NCI-H526 (cell line): ENCODE data around the gene FOXQ1.
A peak's percentile ranks its signal among the peaks of the same experiment; 100 is the strongest.
"Not testable (repeated sequence)": the region's sequence is repeated elsewhere in the genome, so short reads cannot be mapped to it uniquely, and the experiment has no call there.

Source experiments
- DNase-seq, 2 experiments: peaks; one replicate each; lab custom pipeline; 2025; lab: John Stamatoyannopoulos, UW

The FOXQ1 gene

GRCh38 chr6:1291381-1291780 is 20.5 kb upstream of the FOXQ1 start:
- no peak for DNase-seq

- no peak for DNase-seq
Measured at GRCh38 chr6:1295420-1295819, 16.5 kb upstream of the FOXQ1 start.

- DNase-seq = no peak
Measured at GRCh38 chr6:1296079-1296478, 15.8 kb upstream of the FOXQ1 start.

GRCh38 chr6:1296542-1296941 is 15.4 kb upstream of the FOXQ1 start:
- no peak for DNase-seq

- no peak for DNase-seq
Measured at GRCh38 chr6:1297746-1298145, 14.2 kb upstream of the FOXQ1 start.

DNA sequence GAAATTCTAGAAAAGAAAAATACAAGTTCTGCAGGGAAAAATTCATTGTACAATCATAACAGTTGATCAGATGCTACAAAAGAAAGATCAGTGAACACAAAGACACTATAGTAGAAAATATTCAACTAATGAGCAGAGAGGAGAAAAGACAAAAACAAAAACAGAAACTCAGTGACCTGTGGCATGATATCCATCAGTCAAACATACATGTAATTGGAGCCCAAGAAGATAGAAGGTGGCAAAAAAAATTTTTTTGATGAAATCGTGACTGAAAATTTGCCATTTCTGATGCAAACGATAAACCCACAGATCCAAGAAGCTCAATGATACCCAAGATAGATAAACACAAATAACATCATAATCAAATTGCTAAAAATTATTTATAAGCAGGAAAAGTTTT is 13.1 kb upstream of the FOXQ1 start:
- no peak for DNase-seq

DNA sequence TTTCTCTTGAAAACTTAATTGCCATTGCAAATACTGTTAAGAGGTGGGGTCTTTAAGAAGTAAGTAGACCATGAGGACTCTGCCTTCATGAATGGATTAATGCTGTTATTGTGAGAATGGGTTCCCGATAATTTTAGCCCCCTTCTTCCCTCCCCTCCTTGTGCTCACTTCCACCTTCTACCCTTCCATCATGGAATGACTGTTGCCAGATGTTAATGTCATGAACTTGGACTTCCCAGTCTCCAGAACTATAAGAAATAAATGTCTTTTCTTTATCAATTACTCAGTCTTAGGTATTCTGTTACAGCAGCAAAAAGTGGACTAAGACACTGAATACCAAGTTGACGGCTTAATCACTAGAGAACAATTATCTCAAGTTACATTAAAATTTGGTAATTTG is 5.8 kb upstream of the FOXQ1 start:
- DNase-seq = no peak

DNA sequence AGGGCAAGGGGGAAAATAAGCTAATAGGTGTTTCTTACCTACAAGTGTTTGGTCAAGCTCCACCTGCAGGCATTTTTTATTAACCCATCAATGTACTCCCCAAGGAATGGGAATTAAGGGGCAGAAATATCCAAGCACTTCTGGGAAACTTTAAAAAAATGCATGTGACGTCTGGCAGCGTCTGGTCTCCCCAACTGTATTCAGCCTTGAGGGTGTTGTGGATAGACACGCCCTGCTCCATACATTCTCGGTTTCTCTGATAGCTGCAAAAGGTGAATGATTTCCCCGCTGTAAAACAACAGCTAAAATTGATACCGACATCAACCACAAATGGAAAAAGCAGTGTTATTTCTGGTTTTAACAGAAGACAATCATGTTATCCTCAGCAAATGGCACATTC is 2.5 kb upstream of the FOXQ1 start:
- no peak for DNase-seq

DNA sequence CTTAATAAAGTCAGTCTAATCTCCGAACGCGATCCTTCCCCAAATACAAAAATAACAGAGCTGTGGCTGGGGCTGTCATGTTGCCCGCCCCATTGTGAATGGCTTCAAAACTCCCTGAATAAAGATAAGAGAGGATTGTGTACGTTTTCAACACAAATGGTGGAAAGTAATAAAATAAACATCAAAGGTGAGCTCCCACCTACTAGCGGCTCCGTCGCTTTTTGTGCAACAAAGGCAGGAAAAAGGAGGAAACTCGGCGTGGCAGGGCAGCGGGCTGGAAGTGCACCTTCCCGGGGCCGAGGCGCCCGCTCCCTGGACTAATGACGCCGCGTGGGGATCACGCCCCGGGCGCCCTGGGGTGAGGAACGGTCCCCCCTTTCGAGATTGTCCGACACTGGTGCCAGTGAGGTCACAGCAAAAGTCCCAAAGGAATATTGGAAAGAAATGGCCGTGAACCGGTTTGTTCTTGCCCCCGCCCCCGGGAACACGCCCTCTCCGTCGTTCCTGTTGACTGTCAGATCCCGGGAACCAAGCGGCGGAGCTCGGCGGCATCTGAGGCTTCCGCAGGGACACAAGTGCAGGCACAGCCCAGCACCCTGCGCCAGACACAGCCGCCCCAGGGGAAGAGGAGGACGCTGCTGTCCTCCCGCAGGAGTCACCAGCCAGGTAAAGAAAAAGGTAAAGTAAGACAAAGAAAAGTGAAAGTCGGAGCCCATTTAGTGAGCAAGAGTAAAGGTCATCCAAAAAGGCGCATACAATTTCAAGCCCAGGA is 1.1 kb upstream of the FOXQ1 start:
- DNase-seq = peak in 1 of 2 experiments; percentile 31

DNA sequence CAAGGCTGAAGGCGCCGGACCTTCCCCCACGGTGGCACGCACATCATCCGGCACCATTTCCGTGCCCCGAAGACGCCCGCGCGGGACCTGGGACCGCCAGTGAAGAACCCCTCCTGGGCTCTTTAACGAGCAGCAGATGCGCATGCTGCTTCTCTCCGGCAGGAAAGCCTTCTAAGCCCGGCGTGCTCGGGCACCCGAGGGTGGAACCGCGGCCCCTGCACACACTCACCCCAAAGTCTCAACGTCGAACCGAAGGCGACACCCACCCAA is 240 bp downstream of the FOXQ1 start:
- DNase-seq = peak in 1 of 2 experiments; percentile 36

DNA sequence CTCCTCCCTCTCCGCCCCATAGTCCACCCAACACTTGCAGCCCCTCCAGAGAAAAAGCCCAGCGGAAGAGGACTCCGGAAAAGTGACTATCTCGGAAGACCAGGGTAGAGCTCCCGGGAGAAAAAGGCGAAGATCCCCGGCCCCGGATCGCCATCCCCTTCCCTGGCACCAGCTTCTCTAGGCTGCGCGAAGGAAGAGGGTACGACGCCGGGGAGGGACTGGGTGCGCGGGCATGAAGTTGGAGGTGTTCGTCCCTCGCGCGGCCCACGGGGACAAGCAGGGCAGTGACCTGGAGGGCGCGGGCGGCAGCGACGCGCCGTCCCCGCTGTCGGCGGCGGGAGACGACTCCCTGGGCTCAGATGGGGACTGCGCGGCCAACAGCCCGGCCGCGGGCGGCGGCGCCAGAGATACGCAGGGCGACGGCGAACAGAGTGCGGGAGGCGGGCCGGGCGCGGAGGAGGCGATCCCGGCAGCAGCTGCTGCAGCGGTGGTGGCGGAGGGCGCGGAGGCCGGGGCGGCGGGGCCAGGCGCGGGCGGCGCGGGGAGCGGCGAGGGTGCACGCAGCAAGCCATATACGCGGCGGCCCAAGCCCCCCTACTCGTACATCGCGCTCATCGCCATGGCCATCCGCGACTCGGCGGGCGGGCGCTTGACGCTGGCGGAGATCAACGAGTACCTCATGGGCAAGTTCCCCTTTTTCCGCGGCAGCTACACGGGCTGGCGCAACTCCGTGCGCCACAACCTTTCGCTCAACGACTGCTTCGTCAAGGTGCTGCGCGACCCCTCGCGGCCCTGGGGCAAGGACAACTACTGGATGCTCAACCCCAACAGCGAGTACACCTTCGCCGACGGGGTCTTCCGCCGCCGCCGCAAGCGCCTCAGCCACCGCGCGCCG is 822 bp downstream of the FOXQ1 start:
- DNase-seq = peak in 1 of 2 experiments; percentile 33

DNA sequence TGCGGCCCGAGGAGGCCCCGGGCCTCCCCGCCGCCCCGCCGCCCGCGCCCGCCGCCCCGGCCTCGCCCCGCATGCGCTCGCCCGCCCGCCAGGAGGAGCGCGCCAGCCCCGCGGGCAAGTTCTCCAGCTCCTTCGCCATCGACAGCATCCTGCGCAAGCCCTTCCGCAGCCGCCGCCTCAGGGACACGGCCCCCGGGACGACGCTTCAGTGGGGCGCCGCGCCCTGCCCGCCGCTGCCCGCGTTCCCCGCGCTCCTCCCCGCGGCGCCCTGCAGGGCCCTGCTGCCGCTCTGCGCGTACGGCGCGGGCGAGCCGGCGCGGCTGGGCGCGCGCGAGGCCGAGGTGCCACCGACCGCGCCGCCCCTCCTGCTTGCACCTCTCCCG is 1.5 kb downstream of the FOXQ1 start:
- no peak for DNase-seq

- peak in 1 of 2 experiments; percentile 68 for DNase-seq
Measured at GRCh38 chr6:1313767-1314503, 2.0 kb downstream of the FOXQ1 start.

DNA sequence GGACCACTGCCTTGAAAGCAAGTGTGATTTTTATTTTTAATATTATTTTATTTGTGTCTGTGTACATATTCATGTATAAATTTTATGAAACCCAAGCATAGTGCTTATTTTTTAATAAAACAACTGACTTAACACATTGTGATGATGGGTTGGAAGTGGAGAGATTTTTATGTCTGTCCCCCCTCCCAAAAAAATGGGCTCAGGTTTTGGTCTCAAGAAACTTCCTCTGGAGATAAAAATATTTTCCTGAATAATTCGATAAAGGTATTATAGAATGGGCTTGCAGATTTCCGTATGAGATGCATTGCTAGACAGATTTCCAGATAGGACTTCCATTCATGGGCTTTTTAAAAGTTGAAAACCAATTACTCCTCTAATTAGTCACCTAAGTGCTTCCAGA is 2.7 kb downstream of the FOXQ1 start:
- no peak for DNase-seq

DNA sequence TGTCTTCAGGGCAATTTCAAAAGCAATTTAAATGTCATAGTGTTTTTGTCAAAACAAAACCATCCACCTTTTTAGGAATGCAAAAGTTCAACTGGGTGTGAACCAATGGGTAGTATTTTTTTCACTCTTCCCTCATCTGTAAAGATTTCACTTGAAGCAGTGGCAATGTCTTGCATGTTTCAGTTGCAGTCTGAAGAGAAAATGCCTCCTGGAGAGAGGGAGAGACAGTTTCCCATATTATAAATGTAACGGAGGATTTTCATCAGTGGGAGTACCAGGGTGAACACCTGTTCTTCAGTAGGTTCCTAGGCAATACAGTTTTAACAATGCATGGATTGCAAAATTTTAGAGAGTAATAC is 3.3 kb downstream of the FOXQ1 start:
- no peak for DNase-seq

- no peak for DNase-seq
Measured at GRCh38 chr6:1315560-1316386, 3.9 kb downstream of the FOXQ1 start.

DNA sequence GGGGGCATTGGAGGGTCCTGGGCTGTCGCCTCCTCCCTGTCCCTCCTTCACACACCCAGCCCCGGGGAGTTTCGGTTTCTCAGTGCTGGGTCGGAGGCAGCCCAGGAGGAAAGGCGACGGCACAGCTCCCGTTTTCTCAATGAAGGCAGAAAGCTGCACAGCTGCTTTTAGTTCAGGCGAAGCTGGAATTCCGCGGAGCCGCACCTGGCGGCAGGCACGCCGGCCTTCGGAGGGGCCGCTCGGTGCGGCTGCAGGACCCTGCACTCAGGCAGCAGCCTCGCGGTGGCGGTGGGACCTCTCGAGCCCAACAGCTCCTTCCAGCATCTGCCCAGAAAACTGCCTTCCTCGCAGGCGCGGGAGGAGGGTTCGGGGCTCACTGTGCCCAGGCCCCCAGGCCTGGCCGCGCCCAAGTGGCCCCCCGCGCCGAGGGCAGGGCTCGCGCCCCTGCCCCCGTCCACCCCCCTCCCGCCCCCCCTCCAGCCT is 4.6 kb downstream of the FOXQ1 start:
- peak in 1 of 2 experiments; percentile 66 for DNase-seq

- DNase-seq = no peak
Measured at GRCh38 chr6:1317302-1317815, 5.5 kb downstream of the FOXQ1 start.

DNA sequence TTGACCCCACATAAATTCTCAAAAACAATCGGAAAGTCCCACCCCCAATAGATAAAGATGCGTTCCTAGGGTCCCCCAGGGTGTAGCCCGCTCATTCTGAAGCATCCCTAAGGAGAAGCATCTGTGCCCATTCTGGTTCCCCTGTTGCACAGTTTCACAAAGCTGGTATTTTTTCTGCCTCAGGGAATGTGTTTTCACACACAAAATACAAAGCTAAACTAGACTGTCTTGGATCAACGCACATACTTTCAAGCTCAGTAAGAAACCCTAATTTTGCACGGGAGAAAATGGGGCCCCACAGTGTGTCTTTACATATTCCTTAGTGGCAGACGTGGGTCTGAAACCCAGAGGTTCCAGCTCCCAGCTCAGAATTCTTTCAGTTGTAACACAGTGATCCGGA is 6.1 kb downstream of the FOXQ1 start:
- DNase-seq = no peak

DNA sequence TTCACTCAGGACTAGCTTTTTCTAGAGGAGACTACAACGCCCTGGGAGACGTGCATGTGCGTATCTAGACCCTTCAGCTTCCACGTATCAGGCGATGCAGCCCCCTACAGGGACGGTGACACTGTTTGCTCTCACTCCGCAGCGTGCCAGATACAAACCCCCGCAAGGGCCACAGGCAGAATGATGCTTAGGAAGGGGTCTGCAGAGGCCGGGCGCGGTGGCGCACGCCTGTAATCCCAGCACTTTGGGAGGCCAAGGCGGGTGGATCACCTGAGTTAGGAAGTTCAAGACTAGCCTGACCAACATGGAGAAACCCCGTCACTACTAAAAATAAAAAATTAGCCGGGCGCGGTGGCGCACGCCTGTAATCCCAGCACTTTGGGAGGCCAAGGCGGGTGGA is 6.7 kb downstream of the FOXQ1 start:
- not testable (repeated sequence) for DNase-seq

DNA sequence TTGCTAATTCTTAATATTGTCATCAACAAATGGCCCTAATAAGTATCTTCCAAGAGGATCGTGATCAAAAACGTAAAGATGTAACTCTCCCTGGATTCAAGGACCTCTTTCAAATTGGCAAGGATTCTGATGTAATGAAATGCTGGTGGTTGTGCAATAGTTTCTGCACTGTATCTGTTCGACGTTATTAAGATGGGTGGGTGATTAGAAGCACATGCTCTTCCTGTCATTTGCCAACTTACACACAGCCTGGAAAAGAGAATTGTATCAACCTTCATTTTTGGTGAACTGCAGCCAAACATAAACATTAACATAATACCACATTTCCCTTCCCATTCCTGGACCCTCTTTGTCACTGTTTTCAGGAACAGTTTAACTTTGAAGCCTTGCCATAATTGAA is 9.8 kb downstream of the FOXQ1 start:
- DNase-seq = no peak

- no peak for DNase-seq
Measured at GRCh38 chr6:1322156-1322555, 10.3 kb downstream of the FOXQ1 start.
